Esophagus (tissue), 2 donors: ENCODE data around the gene TLR7. TPM values are rescaled to one million over a fixed set of nuclear protein-coding genes. Genes with fewer than 3 reads are reported as not detected.

Source experiments
- H3K27ac ChIP-seq, 2 donors: one replicate each; pipeline ENCODE4 v1.5.1; 2013; ENCODE audit warnings: low read depth in 2 of 2, mild to moderate bottlenecking in 2 of 2, inconsistent platforms in 1 of 2, low read length in 1 of 2, moderate library complexity in 1 of 2
- H3K27me3 ChIP-seq, 2 donors: one replicate each; pipeline ENCODE4 v1.6.1; 2013; ENCODE audit warnings: low read length in 2 of 2, control low read depth in 1 of 2, mild to moderate bottlenecking in 1 of 2; ENCODE audit not compliant: insufficient read depth in 2 of 2, control insufficient read depth in 1 of 2
- H3K36me3 ChIP-seq, 2 donors: one replicate each; pipeline ENCODE4 v1.6.1; 2013; ENCODE audit warnings: low read length in 1 of 2; ENCODE audit not compliant: control insufficient read depth in 2 of 2, insufficient read depth in 2 of 2
- H3K4me1 ChIP-seq, 2 donors: one replicate each; pipeline ENCODE4 v1.6.1; 2013; ENCODE audit warnings: low read length in 1 of 2; ENCODE audit not compliant: control insufficient read depth in 2 of 2, insufficient read depth in 2 of 2
- H3K4me3 ChIP-seq, 2 donors: one replicate each; pipeline ENCODE4 v1.5.1; 2013; ENCODE audit warnings: low read length in 2 of 2, mild to moderate bottlenecking in 2 of 2, low read depth in 1 of 2, moderate library complexity in 1 of 2
- H3K9me3 ChIP-seq, 2 donors: one replicate each; pipeline ENCODE4 v1.6.1; 2013; ENCODE audit warnings: mild to moderate bottlenecking in 2 of 2, low read depth in 1 of 2, low read length in 1 of 2, moderate library complexity in 1 of 2; ENCODE audit not compliant: control insufficient read depth in 2 of 2, insufficient read depth in 1 of 2
- WGBS, 2 donors: extraction: QIAGEN DNeasy Blood & Tissue Kit; methylation state at CpG; one replicate each; pipeline ENCODE4 v1.1.7; 2013; 5-methylcytosine and 5-hydroxymethylcytosine counted together
- polyA plus RNA-seq, 2 donors: library from polyadenylated mRNA; stranded (reverse); fragments of 200-250 nt; gene quantifications; one replicate each; pipeline ENCODE4 v1.2.3, GENCODE V29; 2013
- donor health status: healthy with polysubstance abuse.
- donor health status: Bipolar disorder and iron deficiency.

TLR7 gene
- polyA plus RNA-seq, 2 donors, result 0.04 to 0.08 TPM

DNA sequence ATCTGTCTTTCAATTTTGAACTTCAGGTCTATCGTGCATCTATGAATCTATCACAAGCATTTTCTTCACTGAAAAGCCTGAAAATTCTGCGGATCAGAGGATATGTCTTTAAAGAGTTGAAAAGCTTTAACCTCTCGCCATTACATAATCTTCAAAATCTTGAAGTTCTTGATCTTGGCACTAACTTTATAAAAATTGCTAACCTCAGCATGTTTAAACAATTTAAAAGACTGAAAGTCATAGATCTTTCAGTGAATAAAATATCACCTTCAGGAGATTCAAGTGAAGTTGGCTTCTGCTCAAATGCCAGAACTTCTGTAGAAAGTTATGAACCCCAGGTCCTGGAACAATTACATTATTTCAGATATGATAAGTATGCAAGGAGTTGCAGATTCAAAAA is 19.7 kb downstream of the TLR7 start:
- H3K36me3 ChIP-seq, result no peaks in the 10 kb centered on the region
- H3K9me3 ChIP-seq, result no peaks in the 10 kb centered on the region
- no peak overlapping the region for H3K4me3 ChIP-seq
- H3K27ac ChIP-seq, result no peak overlapping the region
- H3K27me3 ChIP-seq, result no peaks in the 10 kb centered on the region
- 86 to 88% methylated on average over 3 of the region's 3 CpGs for WGBS, 2 donors
- H3K4me1 ChIP-seq, result no peaks in the 10 kb centered on the region

DNA sequence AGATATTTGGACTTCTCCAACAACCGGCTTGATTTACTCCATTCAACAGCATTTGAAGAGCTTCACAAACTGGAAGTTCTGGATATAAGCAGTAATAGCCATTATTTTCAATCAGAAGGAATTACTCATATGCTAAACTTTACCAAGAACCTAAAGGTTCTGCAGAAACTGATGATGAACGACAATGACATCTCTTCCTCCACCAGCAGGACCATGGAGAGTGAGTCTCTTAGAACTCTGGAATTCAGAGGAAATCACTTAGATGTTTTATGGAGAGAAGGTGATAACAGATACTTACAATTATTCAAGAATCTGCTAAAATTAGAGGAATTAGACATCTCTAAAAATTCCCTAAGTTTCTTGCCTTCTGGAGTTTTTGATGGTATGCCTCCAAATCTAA is 20.3 kb downstream of the TLR7 start:
- H3K4me1 ChIP-seq, result no peaks in the 10 kb centered on the region
- no peaks in the 10 kb centered on the region for H3K9me3 ChIP-seq
- no peak overlapping the region for H3K27ac ChIP-seq
- H3K36me3 ChIP-seq, result no peaks in the 10 kb centered on the region
- no peaks in the 10 kb centered on the region for H3K27me3 ChIP-seq
- 84 to 87% methylated on average over 2 of the region's 2 CpGs for WGBS, 2 donors
- no peak overlapping the region for H3K4me3 ChIP-seq

DNA sequence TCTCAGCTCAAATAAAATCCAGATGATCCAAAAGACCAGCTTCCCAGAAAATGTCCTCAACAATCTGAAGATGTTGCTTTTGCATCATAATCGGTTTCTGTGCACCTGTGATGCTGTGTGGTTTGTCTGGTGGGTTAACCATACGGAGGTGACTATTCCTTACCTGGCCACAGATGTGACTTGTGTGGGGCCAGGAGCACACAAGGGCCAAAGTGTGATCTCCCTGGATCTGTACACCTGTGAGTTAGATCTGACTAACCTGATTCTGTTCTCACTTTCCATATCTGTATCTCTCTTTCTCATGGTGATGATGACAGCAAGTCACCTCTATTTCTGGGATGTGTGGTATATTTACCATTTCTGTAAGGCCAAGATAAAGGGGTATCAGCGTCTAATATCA is 20.9 kb downstream of the TLR7 start:
- H3K36me3 ChIP-seq, result no peaks in the 10 kb centered on the region
- no peak overlapping the region for H3K27ac ChIP-seq
- no peaks in the 10 kb centered on the region for H3K4me1 ChIP-seq
- H3K9me3 ChIP-seq, result no peaks in the 10 kb centered on the region
- no peaks in the 10 kb centered on the region for H3K27me3 ChIP-seq
- WGBS, 2 donors, result 71 to 88% methylated on average over 3 of the region's 3 CpGs
- no peak overlapping the region for H3K4me3 ChIP-seq

DNA sequence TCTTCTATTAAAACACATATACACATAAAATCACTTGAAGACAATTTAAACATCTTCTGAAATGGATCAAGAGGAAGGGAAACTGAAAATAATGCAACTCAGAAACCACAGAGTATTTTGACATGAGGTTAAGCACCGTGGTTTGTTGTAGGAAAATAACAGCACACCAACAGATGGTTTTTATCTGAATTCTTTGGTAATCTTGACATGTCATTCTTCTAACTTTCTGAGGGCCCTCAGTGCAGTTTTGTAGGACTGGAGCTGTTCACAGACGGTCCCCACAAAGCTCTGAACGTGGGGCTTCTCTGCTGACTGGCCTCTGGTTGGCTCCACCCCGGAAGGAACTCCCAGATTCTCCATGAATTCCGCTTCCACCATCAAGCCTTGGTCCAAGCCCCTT is 23.6 kb downstream of the TLR7 start:
- no peak overlapping the region for H3K27ac ChIP-seq

DNA sequence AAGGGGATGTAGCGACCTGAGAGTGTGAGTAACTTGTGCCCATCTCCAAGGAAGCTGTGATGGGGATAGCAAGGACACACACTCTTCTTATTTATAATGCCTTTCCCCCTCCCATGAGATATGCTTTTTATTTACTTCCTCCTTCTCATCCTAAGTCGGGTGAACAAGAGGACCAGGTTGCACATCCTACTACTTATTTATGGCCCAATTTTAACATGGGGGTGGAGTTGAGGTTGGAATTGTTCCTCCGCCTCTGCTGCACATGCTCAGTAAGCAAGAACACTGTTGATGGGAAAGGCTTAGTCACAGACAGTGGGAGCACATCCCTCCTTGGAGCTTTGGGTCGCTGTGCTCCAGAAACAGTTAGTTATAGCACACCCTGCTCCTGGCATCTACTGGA is 24.3 kb downstream of the TLR7 start:
- no peaks in the 10 kb centered on the region for H3K36me3 ChIP-seq

More for the DNA sequence above, 23.6 kb downstream of the TLR7 start:
- Histone ChIP-seq H3K4me3 (no peak overlapping the region), H3K36me3 (no peaks in the 10 kb centered on the region), H3K27me3 (no peaks in the 10 kb centered on the region), H3K4me1 (no peaks in the 10 kb centered on the region), H3K9me3 (no peaks in the 10 kb centered on the region)
- WGBS, 2 donors, result 57 to 61% methylated on average over 5 of the region's 5 CpGs

DNA sequence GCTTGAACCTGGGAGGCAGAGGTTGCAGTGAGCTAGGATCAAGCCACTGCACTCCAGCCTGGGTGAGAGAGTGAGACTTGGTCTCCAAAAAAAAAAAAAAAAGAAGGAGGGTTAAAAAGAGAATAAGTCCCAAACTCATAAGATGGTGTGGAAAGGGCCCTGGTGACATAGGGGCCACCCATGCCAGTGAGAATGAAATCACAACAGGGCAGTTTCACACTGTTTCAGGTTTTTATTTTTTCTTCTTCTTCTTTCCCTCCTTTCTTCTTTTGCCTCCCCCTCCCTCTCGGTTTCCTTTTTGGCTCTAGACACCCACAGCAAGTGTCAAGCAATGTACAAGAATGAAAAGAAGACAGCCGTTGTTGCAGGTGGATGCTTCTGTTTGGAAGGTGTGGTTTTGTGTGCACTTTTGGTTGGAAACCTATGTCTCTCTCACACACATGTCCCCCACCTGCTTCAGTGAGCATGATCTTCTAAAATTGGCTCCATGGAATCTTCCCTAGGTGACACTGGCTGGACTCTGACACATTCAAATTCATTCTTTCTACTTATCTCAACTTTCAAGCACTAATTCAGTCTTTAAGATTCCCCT is 25.1 kb downstream of the TLR7 start:
- Histone ChIP-seq H3K4me3 (no peak overlapping the region), H3K36me3 (no peaks in the 10 kb centered on the region)
- 22 to 25% methylated on average over 2 of the region's 2 CpGs for WGBS, 2 donors

More for the DNA sequence above, 24.3 kb downstream of the TLR7 start:
- Histone ChIP-seq H3K9me3 (no peaks in the 10 kb centered on the region), H3K4me3 (no peak overlapping the region), H3K27me3 (no peaks in the 10 kb centered on the region), H3K27ac (no peak overlapping the region), H3K4me1 (no peaks in the 10 kb centered on the region)
- 78% methylated on average over 4 of the region's 4 CpGs for WGBS, 2 donors

DNA sequence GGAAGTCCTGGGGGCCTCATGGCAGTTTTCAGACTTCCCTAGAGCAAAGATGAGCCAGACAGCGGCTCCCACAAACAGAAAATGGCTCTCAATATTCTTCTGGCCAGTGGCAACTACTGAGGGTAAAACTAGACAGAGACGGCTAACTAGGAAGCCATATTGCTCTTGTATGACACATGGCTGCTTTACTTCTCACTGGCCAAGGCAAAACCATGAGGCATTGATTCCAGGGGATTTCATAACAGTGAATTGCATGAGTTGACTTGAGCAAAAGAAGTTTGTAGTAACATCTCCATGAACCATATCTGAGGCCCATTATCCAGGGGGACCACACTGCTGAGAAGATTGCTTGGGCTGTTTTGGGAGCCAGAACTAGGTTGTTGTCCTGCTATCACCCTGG is 25.8 kb downstream of the TLR7 start:
- WGBS, 2 donors, result 86 to 91% methylated on average over 2 of the region's 2 CpGs
- H3K9me3 ChIP-seq, result no peaks in the 10 kb centered on the region
- H3K4me1 ChIP-seq, result no peaks in the 10 kb centered on the region
- no peaks in the 10 kb centered on the region for H3K27me3 ChIP-seq
- H3K36me3 ChIP-seq, result no peaks in the 10 kb centered on the region
- no peak overlapping the region for H3K4me3 ChIP-seq
- H3K27ac ChIP-seq, result no peak overlapping the region

More for the DNA sequence above, 25.1 kb downstream of the TLR7 start:
- H3K4me1 ChIP-seq, result no peaks in the 10 kb centered on the region
- no peaks in the 10 kb centered on the region for H3K9me3 ChIP-seq
- H3K27ac ChIP-seq, result no peak overlapping the region
- no peaks in the 10 kb centered on the region for H3K27me3 ChIP-seq

DNA sequence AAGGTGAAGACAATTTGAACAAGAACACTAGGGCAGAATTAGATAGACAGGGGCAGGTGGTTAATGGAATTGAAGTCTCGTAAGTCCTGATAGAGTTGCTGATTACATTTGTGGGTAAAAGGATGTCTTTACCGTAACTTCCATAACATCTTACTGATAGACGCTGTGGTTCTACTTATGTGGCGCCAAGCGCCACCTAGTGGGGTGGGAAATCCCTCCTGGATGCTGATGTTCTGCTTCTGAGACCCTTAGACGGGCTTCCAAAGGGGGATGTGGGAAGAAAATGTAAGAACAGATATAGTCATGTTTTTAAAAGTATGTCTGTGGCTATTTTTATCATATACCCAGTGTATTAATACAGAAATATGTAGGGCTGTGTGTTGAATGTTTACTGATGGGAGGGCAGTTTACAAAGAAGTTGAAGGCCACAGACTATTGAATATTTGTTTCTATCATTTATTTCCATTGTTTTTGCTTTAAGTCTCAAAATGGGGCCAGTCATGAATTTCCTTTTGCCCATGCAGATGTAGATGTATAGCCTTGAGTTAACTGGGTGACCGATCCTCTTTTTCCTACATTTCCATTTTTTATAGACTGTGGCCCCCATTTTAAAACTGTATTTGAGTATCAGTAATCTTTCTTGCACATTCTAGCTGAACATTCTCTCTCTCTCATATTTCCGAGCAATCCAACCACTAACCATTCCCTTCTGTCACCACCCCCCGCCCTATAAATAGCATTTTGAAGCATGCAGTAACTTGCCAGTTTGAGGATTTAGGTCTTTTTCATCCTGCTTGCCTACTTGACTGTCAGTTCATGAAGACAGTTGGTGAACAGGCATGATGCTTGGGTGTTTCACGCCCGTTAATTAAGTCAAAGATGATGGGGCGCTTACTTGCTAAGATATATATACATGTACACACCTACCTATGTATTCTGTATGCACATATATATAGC is 27.5 kb downstream of the TLR7 start:
- H3K4me3 ChIP-seq, result no peak overlapping the region
- no peaks in the 10 kb centered on the region for H3K9me3 ChIP-seq
- H3K27me3 ChIP-seq, result no peaks in the 10 kb centered on the region
- no peak overlapping the region for H3K27ac ChIP-seq
- WGBS, 2 donors, result 34 to 51% methylated on average over 12 of the region's 12 CpGs
- H3K36me3 ChIP-seq, result no peaks in the 10 kb centered on the region
- no peaks in the 10 kb centered on the region for H3K4me1 ChIP-seq

DNA sequence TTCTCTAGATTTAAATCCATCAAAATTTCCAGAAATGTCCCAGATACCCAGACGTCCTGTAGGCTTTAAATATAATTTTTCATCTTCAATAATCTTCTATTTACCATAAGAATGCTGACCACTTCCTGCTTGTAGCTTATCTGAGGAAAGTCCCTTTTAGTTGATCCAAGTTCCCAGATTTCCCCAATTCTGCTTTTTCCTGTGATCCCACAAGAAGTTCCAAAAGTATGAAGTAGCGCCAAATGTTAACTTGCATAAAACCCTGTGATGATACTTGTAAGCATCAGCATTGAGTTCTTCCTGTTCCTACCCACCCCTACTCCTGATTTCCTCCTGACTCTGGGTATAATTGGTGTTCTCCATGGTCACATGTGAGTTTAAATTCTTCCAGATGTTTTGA is 29.0 kb downstream of the TLR7 start:
- Histone ChIP-seq H3K4me3 (no peak overlapping the region), H3K27me3 (no peaks in the 10 kb centered on the region), H3K27ac (no peak overlapping the region), H3K36me3 (no peaks in the 10 kb centered on the region), H3K9me3 (no peaks in the 10 kb centered on the region), H3K4me1 (no peaks in the 10 kb centered on the region)
- WGBS, 2 donors, result 48 to 50% methylated on average over 2 of the region's 2 CpGs
